GM06990 (cell line): ENCODE measurements around the gene STXBP1.

Experiments used
- DNase-seq: peaks from one replicate; pipeline ENCODE4 v3.0.0-alpha.2; 2011; ENCODE audit not compliant: insufficient read length; ENCODE audit errors: extremely low read depth
- H3K27me3 ChIP-seq: replicated peaks from 2 replicates; pipeline ENCODE4 v1.6.0; 2011; ENCODE audit warnings: low read length; ENCODE audit not compliant: control insufficient read depth, insufficient read depth
- H3K36me3 ChIP-seq: 2 replicates; pipeline ENCODE4 v1.5.1; 2011; ENCODE audit warnings: low read length; ENCODE audit not compliant: control insufficient read depth, insufficient read depth
- H3K4me3 ChIP-seq: replicated peaks from 2 replicates; pipeline ENCODE4 v1.5.1; 2011; ENCODE audit warnings: low read depth, mild to moderate bottlenecking, control low read depth, low read length
- CTCF ChIP-seq: IDR thresholded peaks from 2 replicates; pipeline ENCODE4 v1.5.1; 2011; ENCODE audit warnings: low read length, control low read depth, mild to moderate bottlenecking, inconsistent platforms; ENCODE audit not compliant: insufficient read depth, poor library complexity, severe bottlenecking

The STXBP1 gene

GRCh38 chr9:127708952-127709587, 97.0 kb downstream of the STXBP1 start:
- no peak for DNase-seq
- Histone ChIP-seq H3K27me3 (no peaks in the 10 kb centered on the region), H3K4me3 (no peak overlapping the region), H3K36me3 (no peaks in the 10 kb centered on the region; the same call in 1 of the 2 replicates)
- no peak for TF ChIP-seq CTCF

- no peak for TF ChIP-seq CTCF
- H3K36me3 ChIP-seq = no peaks in the 10 kb centered on the region; the same call in 1 of the 2 replicates
- no peaks in the 10 kb centered on the region for H3K27me3 ChIP-seq
- no peak for DNase-seq
- H3K4me3 ChIP-seq = no peak overlapping the region
Measured at GRCh38 chr9:127710204-127710783, 98.2 kb downstream of the STXBP1 start.

- Histone ChIP-seq H3K4me3 (no peak overlapping the region), H3K27me3 (no peaks in the 10 kb centered on the region), H3K36me3 (no peaks in the 10 kb centered on the region; the same call in 1 of the 2 replicates)
- DNase-seq = no peak
- no peak for TF ChIP-seq CTCF
Measured at GRCh38 chr9:127711226-127711701, 99.2 kb downstream of the STXBP1 start.

- H3K4me3 ChIP-seq = no peak overlapping the region
- H3K36me3 ChIP-seq = no peaks in the 10 kb centered on the region; the same call in 1 of the 2 replicates
- no peak for TF ChIP-seq CTCF
- H3K27me3 ChIP-seq = no peaks in the 10 kb centered on the region
- DNase-seq = no peak
Measured at GRCh38 chr9:127711831-127712274, 99.8 kb downstream of the STXBP1 start.

GRCh38 chr9:127712371-127712770, 100.3 kb downstream of the STXBP1 start:
- no peak for DNase-seq
- no peak overlapping the region for H3K4me3 ChIP-seq
- no peaks in the 10 kb centered on the region for H3K27me3 ChIP-seq
- no peak for TF ChIP-seq CTCF
- no peaks in the 10 kb centered on the region; the same call in 1 of the 2 replicates for H3K36me3 ChIP-seq
